Loucy (cell line): ENCODE measurements around the gene SLC25A26.

Experiments
- EZH2phosphoT487 ChIP-seq: fragments of 200-600 bp; IDR thresholded peaks from 2 replicates; pipeline ENCODE4 v1.6.1; 2018; ENCODE audit warnings: antibody characterized with exemption, mild to moderate bottlenecking, moderate library complexity, borderline replicate concordance
- TF ChIP-seq, protein P1 (sequence below): fragments of 200-600 bp; sonication (generic); conservative IDR thresholded peaks from 2 replicates; pipeline ENCODE4 v1.5.1; 2014; ENCODE audit warnings: mild to moderate bottlenecking, antibody characterized with exemption, low read length

DNA sequence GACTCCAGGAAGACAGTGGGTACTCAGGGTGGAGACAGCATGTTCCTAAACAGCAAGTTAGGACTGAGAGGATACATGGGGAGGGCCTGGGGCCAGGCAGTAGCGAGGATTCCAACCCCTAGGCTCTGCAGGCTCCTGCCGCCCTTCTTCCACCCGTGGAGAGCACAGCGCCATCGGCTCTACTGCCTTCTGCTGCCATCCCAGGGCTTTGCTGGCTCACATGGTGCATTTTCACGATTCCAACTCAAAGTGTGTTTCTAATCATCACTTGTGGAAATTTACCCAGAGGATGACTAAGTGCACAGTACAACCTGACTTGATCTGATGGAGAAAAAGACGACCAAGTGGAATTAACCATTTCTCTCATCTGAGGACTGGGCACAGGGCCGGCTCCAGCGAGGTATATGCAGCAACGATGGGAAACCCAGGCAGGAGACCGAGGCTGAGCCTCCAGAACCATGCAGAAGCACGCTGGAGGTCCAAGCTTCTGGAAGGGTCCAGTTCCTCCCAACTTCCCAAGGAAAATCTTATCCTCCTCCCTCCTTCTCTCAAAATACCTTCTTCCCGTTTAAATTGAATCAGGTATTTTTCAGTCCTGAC, 175.5 kb downstream of the SLC25A26 start:
- TF ChIP-seq, protein P1, sequence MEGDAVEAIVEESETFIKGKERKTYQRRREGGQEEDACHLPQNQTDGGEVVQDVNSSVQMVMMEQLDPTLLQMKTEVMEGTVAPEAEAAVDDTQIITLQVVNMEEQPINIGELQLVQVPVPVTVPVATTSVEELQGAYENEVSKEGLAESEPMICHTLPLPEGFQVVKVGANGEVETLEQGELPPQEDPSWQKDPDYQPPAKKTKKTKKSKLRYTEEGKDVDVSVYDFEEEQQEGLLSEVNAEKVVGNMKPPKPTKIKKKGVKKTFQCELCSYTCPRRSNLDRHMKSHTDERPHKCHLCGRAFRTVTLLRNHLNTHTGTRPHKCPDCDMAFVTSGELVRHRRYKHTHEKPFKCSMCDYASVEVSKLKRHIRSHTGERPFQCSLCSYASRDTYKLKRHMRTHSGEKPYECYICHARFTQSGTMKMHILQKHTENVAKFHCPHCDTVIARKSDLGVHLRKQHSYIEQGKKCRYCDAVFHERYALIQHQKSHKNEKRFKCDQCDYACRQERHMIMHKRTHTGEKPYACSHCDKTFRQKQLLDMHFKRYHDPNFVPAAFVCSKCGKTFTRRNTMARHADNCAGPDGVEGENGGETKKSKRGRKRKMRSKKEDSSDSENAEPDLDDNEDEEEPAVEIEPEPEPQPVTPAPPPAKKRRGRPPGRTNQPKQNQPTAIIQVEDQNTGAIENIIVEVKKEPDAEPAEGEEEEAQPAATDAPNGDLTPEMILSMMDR: no peak
- TF ChIP-seq EZH2phosphoT487: no peak
